ENCODE results near the gene SHB.

The SHB gene

GRCh38 chr9:38003946-38004808, 64.8 kb downstream of the SHB start:
- DNase-seq: no peak

- DNase-seq: no peak
These were observed 65.8 kb downstream of the SHB start for GRCh38 chr9:38003230-38003629.

GRCh38 chr9:38001430-38001829, 67.6 kb downstream of the SHB start:
- no peak for DNase-seq

GRCh38 chr9:38000735-38001134, 68.3 kb downstream of the SHB start:
- no peak for DNase-seq

- no peak for DNase-seq
These were observed 68.7 kb downstream of the SHB start for GRCh38 chr9:38000332-38000731.

GRCh38 chr9:37999588-38000189, 69.3 kb downstream of the SHB start:
- DNase-seq: no peak

GRCh38 chr9:37998881-37999587, 70.0 kb downstream of the SHB start:
- no peak for DNase-seq

- DNase-seq: no peak
These were observed 71.2 kb downstream of the SHB start for GRCh38 chr9:37997636-37998374.

- no peak for DNase-seq
These were observed 72.2 kb downstream of the SHB start for GRCh38 chr9:37996819-37997217.

- no peak for DNase-seq
These were observed 72.8 kb downstream of the SHB start for GRCh38 chr9:37995961-37996818.

GRCh38 chr9:37995348-37995737, 73.7 kb downstream of the SHB start:
- DNase-seq: no peak

DNA sequence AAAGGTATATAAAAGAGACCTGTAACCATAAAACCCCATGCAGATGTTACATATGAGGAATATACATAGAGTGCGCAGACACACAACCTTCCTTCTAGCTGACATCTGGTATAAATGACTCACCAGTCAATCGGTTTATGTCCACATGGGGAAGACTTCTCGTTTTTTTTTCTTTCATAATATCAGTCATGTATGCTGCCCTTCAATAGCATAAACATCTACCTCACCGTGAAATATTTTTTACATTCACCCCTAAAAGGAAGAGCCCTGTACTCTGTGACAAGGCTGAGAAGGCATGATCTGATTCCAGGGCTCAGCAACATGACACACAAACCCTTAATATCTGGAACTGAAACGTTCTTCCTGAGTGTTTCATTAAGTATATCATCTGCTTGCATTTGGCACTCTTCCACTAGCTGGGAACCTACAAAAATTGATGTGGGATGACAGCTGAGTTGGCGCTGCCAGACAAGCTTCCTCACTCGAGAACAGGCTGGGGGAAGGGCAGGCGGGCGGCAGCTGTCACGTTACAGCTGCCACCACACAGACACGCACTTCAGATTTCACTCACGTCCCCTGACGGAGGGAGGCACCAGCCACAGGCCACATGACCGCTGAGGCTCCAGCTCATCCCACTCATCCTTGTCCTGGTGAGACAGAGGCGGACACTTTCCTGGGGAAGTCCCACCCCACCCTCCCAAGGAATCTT, 74.2 kb downstream of the SHB start:
- peak; percentile 88 for DNase-seq

- no peak for DNase-seq
These were observed 76.1 kb downstream of the SHB start for GRCh38 chr9:37992924-37993349.

DNA sequence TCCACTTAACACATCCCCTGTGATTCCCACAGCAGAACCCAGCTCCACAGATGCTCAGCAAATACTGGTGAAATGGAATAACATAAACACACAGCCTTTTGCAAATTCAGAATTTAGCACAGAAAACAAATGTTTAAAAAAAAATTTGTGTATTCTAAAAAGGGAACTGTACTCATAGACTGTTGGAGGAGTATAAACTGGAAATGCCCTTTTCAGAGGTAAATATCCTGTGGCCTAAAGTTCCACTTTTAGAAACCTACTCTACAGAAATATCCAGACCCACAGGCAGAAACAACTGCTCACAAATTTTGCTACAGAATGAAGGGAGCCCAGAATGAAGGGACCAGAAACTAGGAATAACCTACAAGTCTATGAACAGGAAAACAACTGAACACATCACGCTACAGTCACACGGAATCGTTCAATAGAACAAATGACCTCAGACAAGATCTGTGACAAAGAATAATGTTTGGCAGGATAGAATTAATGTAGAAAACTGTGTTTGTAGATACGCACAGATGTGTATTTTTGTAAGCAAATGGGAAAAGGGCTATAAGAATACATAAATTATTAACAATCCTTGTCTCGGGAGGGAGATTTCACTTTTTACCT, 78.5 kb downstream of the SHB start:
- no peak for DNase-seq

DNA sequence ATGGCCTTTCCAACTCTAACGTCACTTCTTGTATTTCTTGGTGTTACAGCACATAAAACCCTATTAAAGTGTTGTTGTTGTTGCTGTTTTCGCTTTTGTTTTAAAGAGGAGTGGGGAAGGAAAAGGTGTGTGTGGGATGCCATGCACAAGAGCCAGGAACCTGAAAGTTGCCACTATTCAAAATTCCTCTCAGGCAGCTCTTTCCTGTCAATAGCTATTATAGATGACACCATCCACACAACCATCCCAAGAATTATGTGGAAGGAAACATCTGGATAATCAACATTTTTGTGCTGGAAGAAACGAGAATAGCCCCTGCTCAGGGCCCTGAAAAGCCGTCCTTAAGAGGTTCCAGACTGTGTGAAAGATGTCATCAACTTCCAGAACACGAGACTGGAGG, 79.3 kb downstream of the SHB start:
- no peak for DNase-seq

- no peak for DNase-seq
These were observed 80.4 kb downstream of the SHB start for GRCh38 chr9:37988602-37989001.

DNA sequence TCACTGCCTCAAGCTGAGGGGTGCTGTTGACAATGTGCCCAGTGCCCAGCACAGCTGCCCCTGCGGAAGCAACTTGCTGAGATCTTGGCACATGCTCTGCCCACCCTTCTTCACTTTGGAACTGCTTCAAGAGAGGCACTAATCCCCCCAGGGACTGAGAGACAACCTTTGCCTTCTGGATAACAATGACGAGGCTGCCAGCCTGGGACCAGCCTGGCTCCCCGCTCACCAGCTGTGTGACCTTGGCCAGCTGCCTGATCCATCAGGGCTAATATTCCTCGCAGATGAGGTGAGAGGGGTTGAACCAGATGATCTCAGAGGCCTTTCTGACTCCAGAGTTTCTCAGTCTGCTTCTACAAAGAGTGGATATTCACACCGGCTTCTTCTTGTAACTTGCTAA, 81.0 kb downstream of the SHB start:
- DNase-seq: no peak

DNA sequence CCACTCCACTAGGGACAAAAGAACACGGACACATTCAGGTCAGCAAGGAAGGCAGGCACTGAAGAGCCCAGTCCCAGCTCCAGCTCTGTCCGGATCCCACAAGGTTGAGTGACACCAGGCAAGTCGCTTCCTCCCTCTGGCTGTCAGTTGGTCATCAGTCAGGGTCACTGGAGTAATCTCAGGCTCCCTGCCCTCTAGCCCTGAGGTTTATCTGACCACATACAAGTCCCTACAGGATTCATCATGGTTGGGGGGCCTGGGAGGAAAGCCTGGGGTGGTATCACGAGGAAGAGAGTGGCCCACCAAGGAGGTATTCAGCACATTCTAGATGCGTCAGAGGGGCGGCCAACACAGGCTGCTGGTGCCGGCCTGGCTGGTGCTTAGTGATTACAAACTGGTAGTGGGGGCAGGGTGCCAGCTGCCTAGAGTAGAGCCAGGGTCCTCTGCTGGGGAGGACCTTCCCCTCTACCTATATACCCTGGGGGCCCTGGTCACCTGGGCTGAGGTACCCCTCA, 81.5 kb downstream of the SHB start:
- DNase-seq: no peak

- no peak for DNase-seq
These were observed 82.2 kb downstream of the SHB start for GRCh38 chr9:37986771-37987258.

GRCh38 chr9:37986001-37986400, 83.0 kb downstream of the SHB start:
- DNase-seq: no peak

Measured in NCI-H2029 treated with DMSO at 0.1 percent for 48 hours (cell line).